PC-9 (cell line): ENCODE data around the gene ZNF618.

ENCODE experiments used
- EZH2 ChIP-seq: fragments of 200-600 bp; sonication (generic); IDR thresholded peaks from 2 replicates; pipeline ENCODE4 v1.8.0; 2017; ENCODE audit warnings: antibody characterized with exemption, low read depth
- TF ChIP-seq, protein P1 (sequence below): fragments of 200-600 bp; sonication (generic); conservative IDR thresholded peaks from 2 replicates; pipeline ENCODE4 v1.6.1; 2017; ENCODE audit warnings: mixed run types, antibody characterized with exemption, mild to moderate bottlenecking, moderate library complexity

DNA sequence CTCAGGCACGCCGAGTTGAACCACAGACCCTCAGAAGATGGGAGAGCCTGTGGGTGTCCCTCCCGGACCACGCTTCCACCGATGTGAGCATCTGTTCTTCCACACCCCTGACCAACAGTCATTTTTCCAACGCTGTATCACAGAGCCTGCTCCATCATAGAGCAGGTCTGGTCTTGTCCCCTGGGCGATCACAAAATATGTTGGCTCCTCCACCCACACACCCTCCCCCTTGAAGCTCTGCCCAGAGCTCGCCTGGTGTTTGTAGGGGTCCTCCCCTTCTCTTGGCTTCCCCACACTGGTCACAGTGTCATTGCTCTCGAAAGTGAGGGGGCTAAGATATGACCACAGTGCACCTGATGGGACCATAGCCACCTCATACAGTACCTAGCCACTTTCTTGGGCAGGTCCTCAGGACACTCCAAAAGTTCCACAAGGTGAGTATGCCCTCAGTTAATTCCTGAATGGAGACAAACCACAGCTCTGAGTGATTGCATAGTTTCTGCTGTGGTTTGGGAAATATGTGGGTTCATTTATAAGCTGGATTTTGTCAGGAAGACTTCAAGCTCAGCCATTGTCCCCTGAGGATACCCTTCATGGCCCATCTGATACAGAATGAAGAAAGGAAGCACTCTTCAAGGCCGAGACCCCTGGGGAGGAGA is 3.5 kb upstream of the ZNF618 start:
- TF ChIP-seq, protein P1, sequence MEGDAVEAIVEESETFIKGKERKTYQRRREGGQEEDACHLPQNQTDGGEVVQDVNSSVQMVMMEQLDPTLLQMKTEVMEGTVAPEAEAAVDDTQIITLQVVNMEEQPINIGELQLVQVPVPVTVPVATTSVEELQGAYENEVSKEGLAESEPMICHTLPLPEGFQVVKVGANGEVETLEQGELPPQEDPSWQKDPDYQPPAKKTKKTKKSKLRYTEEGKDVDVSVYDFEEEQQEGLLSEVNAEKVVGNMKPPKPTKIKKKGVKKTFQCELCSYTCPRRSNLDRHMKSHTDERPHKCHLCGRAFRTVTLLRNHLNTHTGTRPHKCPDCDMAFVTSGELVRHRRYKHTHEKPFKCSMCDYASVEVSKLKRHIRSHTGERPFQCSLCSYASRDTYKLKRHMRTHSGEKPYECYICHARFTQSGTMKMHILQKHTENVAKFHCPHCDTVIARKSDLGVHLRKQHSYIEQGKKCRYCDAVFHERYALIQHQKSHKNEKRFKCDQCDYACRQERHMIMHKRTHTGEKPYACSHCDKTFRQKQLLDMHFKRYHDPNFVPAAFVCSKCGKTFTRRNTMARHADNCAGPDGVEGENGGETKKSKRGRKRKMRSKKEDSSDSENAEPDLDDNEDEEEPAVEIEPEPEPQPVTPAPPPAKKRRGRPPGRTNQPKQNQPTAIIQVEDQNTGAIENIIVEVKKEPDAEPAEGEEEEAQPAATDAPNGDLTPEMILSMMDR: no peak
- no peak for TF ChIP-seq EZH2
